Endodermal cell (in vitro differentiated cells): ENCODE data around the gene NRXN3. TPM values are rescaled to one million over a fixed set of nuclear protein-coding genes. Genes with fewer than 3 reads are reported as not detected.

Experiments
- DNase-seq: peaks from one replicate; pipeline ENCODE4 v3.0.0-alpha.2; 2017
- H3K27ac ChIP-seq: 2 replicates; pipeline ENCODE4 v1.5.1; 2013; ENCODE audit warnings: mild to moderate bottlenecking, low read depth, low read length, moderate library complexity
- H3K27me3 ChIP-seq: 2 replicates; pipeline ENCODE4 v1.6.1; 2013; ENCODE audit warnings: mild to moderate bottlenecking, low read length, moderate library complexity; ENCODE audit not compliant: insufficient read depth, control insufficient read depth, poor library complexity, severe bottlenecking
- H3K36me3 ChIP-seq: 2 replicates; pipeline ENCODE4 v1.7.0; 2013; ENCODE audit warnings: mild to moderate bottlenecking, low read length, moderate library complexity; ENCODE audit not compliant: control insufficient read depth, insufficient read depth
- H3K4me1 ChIP-seq: one replicate; pipeline ENCODE4 v1.7.0; 2013; ENCODE audit warnings: low read length; ENCODE audit not compliant: control insufficient read depth, insufficient read depth
- H3K4me3 ChIP-seq: 2 replicates; pipeline ENCODE4 v1.5.1; 2013; ENCODE audit warnings: mild to moderate bottlenecking, low read length, moderate library complexity
- H3K9ac ChIP-seq: 2 replicates; pipeline ENCODE4 v1.6.1; 2013; ENCODE audit warnings: mild to moderate bottlenecking, low read length, moderate library complexity; ENCODE audit not compliant: poor library complexity, severe bottlenecking; ENCODE audit errors: extremely low read depth
- H3K9me3 ChIP-seq: 2 replicates; pipeline ENCODE4 v1.6.1; 2013; ENCODE audit warnings: mild to moderate bottlenecking, low read length, moderate library complexity; ENCODE audit not compliant: control insufficient read depth
- H3K27ac Mint-ChIP-seq: 2 replicates; pipeline ENCODE4 v1.8.0; 2020; ENCODE audit warnings: mixed read lengths
- H3K27me3 Mint-ChIP-seq: 2 replicates; pipeline ENCODE4 v1.8.0; 2021; ENCODE audit warnings: mild to moderate bottlenecking, mixed read lengths; ENCODE audit not compliant: insufficient read depth
- H3K36me3 Mint-ChIP-seq: 2 replicates; pipeline ENCODE4 v1.8.0; 2020; ENCODE audit warnings: low read depth, mixed read lengths
- H3K4me1 Mint-ChIP-seq: 2 replicates; pipeline ENCODE4 v1.8.0; 2020; ENCODE audit warnings: mixed read lengths
- H3K4me3 Mint-ChIP-seq: 2 replicates; pipeline ENCODE4 v1.8.0; 2020; ENCODE audit warnings: mild to moderate bottlenecking, moderate library complexity, mixed read lengths
- H3K9me3 Mint-ChIP-seq: 2 replicates; pipeline ENCODE4 v1.8.0; 2020; ENCODE audit warnings: mild to moderate bottlenecking, mixed read lengths
- CTCF ChIP-seq: fragments of 200-600 bp; sonication (generic); conservative IDR thresholded peaks from 2 replicates; pipeline ENCODE4 v1.5.0; 2021; ENCODE audit warnings: antibody characterized with exemption, mild to moderate bottlenecking
- WGBS, 2 experiments: methylation state at CpG; one replicate each; pipeline versions ENCODE4 v1.1.5 to v1.1.7; 2013; ENCODE audit warnings: missing lambda C conversion rate in 2 of 2, mixed read lengths in 1 of 2; ENCODE audit not compliant: insufficient coverage in 1 of 2, insufficient read length in 1 of 2; 5-methylcytosine and 5-hydroxymethylcytosine counted together
- total RNA-seq, 2 donors: library from RNA; stranded (reverse); fragmentation: NEBNext Ultra II Directional in 1 of 2; extraction: Animal tissue kit (Norgen Biotek cat#: 25700) in 1 of 2; gene quantifications; 2 replicates in 1 of 2; 3 replicates in 1 of 2; pipeline ENCODE4 v1.2.1, GENCODE V29; 2021

NRXN3 gene
- total RNA-seq, 2 donors from 2014 or later = 20.9 to 21.4 TPM

- Mint-ChIP-seq H3K27me3 (no peaks in the 10 kb centered on the region), H3K36me3 (no peaks in the 10 kb centered on the region), H3K9me3 (no peaks in the 10 kb centered on the region), H3K4me1 (peaks cover 10% of the 10 kb centered on the region), H3K4me3 (no peak overlapping the region), H3K27ac (no peak overlapping the region)
- Histone ChIP-seq H3K4me3 (no peak overlapping the region), H3K27me3 (no peaks in the 10 kb centered on the region), H3K9me3 (no peaks in the 10 kb centered on the region), H3K4me1 (peaks cover 6% of the 10 kb centered on the region), H3K36me3 (no peaks in the 10 kb centered on the region), H3K27ac (no peak overlapping the region), H3K9ac (no peak overlapping the region)
- TF ChIP-seq CTCF = no peak
- DNase-seq = no peak
- 13 to 61% methylated on average over 1 to 2 of the region's 2 CpGs for WGBS, 2 experiments
These were observed 1237.4 kb downstream of the NRXN3 start for GRCh38 chr14:79407572-79407971.

- Mint-ChIP-seq H3K36me3 (no peaks in the 10 kb centered on the region), H3K4me3 (no peak overlapping the region), H3K27ac (no peak overlapping the region), H3K9me3 (no peaks in the 10 kb centered on the region), H3K4me1 (peaks cover 20% of the 10 kb centered on the region), H3K27me3 (no peaks in the 10 kb centered on the region)
- Histone ChIP-seq H3K27me3 (no peaks in the 10 kb centered on the region), H3K36me3 (no peaks in the 10 kb centered on the region), H3K9me3 (no peaks in the 10 kb centered on the region), H3K27ac (no peak overlapping the region), H3K9ac (no peak overlapping the region), H3K4me1 (peaks cover 10% of the 10 kb centered on the region), H3K4me3 (no peak overlapping the region)
- 64 to 85% methylated on average over 1 of the region's 1 CpG for WGBS, 2 experiments
- no peak for DNase-seq
- peak; percentile 66 for TF ChIP-seq CTCF
These were observed 1238.5 kb downstream of the NRXN3 start for GRCh38 chr14:79408696-79409095.

GRCh38 chr14:79411403-79412174 lies 1241.4 kb downstream of the NRXN3 start:
- Mint-ChIP-seq H3K9me3 (no peaks in the 10 kb centered on the region), H3K4me1 (peaks cover 21% of the 10 kb centered on the region), H3K4me3 (no peak overlapping the region), H3K36me3 (no peaks in the 10 kb centered on the region), H3K27ac (no peak overlapping the region), H3K27me3 (no peaks in the 10 kb centered on the region)
- Histone ChIP-seq H3K4me3 (no peak overlapping the region), H3K9me3 (peaks cover 9% of the 10 kb centered on the region), H3K4me1 (peaks cover 4% of the 10 kb centered on the region), H3K27me3 (no peaks in the 10 kb centered on the region), H3K9ac (no peak overlapping the region), H3K36me3 (no peaks in the 10 kb centered on the region), H3K27ac (no peak overlapping the region)
- 87 to 92% methylated on average over 1 to 3 of the region's 3 CpGs for WGBS, 2 experiments
- DNase-seq = no peak
- no peak for TF ChIP-seq CTCF
